Stimulated activated CD8-positive, alpha-beta memory T cell treated with anti-CD3 and anti-CD28 coated beads, Interleukin-4, amount 100 ng/mL, for 1 hour (primary cell): ENCODE results near the gene DESI2.

Experiments
- DNase-seq, 2 donors: peaks; one replicate each; pipeline ENCODE4 v3.0.0-alpha.2; 2020; ENCODE audit warnings: low read depth in 2 of 2, low spot score in 1 of 2

The DESI2 gene

DNA sequence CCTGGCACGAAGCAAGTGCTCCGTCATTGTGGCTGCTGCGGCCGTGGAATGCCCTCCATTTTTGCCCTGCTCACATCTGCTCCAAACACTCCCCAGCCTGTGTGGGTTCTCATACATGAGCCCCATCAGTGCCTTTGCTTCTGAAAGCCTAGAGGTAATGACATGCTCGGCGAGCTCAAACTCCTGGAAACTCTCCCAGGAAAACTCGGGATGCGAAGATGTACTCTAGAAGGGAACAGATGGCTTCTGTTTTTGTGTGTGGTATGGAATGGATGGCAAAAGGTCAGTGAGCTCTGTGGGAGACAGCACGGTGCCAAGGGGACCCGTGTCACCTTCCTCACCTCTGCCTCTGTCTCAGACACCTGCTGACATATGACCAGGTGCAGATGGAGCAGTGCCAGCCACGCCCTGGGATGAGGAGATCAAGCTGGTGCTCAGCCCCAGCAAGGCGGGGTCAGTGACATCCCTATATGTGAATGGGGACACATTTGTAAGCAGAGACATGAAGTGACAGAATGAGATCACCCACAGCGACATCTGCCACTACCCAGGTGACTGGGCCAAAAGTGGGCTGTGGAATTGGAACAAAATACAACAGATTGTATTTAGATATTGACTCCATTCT is 98.5 kb downstream of the DESI2 start:
- no peak for DNase-seq

GRCh38 chr1:244755673-244756072 is 102.7 kb downstream of the DESI2 start:
- DNase-seq, result no peak

- no peak for DNase-seq
Observed at GRCh38 chr1:244757091-244757939, 104.4 kb downstream of the DESI2 start.
